Measurements from ENCODE around the gene MOB1B. TPM values are rescaled to one million over a fixed set of nuclear protein-coding genes. Genes with fewer than 3 reads are reported as not detected.

Gene MOB1B
- 38.1 TPM for total RNA-seq

GRCh38 chr4:70901984-70902576, at the start of gene MOB1B:
Gene MOB1B, plus strand, starts transcription at chr4:70902369. Its CDS starts 168 bp downstream, at chr4:70902537.

GRCh38 chr4:70993181-70994068, 91.3 kb downstream of the MOB1B start, which contains the start of gene DCK:
Gene DCK, plus strand, starts transcription at chr4:70993649. Its CDS starts 187 bp downstream, at chr4:70993836.

Other genes starting within 250 kb of the MOB1B start
- 5.1 TPM for gene JCHAIN, start 235.9 kb upstream of the MOB1B start, total RNA-seq
- 15.3 TPM for gene UTP3, start 213.8 kb upstream of the MOB1B start, total RNA-seq
- gene RUFY3, start 180.4 kb upstream of the MOB1B start, total RNA-seq = 96.9 TPM
- gene GRSF1, start 62.5 kb upstream of the MOB1B start, total RNA-seq = 51.5 TPM
- gene DCK, start 91.3 kb downstream of the MOB1B start, total RNA-seq = 23.8 TPM

Measured in metanephros (tissue), 1 donor.